ENCODE results near the gene ADCY2. TPM values are rescaled to one million over a fixed set of nuclear protein-coding genes. Genes with fewer than 3 reads are reported as not detected.

The ADCY2 gene
- polyA plus RNA-seq, 2 donors = 0.06 to 0.76 TPM

- Histone ChIP-seq H3K4me1 (ENCODE audit: control insufficient read depth in 2 of 2, insufficient read depth in 2 of 2, low read length in 1 of 2) (no peaks in the 10 kb centered on the region), H3K9me3 (ENCODE audit: control insufficient read depth in 2 of 2, insufficient read depth in 1 of 2, low read depth in 1 of 2, low read length in 1 of 2) (no peaks in the 10 kb centered on the region), H3K36me3 (ENCODE audit: control insufficient read depth in 2 of 2, insufficient read depth in 2 of 2, low read length in 1 of 2) (no peaks in the 10 kb centered on the region), H3K27ac (ENCODE audit: low read depth in 2 of 2, low read length in 1 of 2) (no peak overlapping the region), H3K4me3 (ENCODE audit: low read depth in 1 of 2, low read length in 2 of 2) (no peak overlapping the region), H3K27me3 (ENCODE audit: control insufficient read depth in 1 of 2, insufficient read depth in 2 of 2, low read length in 2 of 2) (no peaks in the 10 kb centered on the region)
- 74 to 75% methylated on average over 2 of the region's 2 CpGs for WGBS, 2 donors
These were observed 146.0 kb downstream of the ADCY2 start for GRCh38 chr5:7541898-7542297.

DNA sequence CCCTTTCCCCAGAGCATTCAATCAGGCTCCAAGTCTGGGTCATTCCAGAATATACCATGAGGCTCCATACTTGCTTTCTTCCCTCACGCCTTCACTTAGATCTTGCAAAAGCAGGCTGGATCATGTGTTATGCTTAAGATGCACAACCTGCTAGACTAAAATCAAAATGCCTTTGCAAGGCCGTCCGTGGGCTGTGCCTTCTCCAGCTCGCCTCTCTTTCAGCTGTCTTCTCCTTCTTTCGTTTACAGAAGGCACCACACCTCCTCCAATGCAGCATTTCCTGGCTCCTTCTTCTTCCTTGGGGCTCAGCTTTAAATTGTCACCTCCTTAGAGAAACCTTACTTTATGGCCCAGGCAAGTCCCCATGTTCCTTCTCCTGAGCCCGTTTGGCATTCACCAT, 150.6 kb downstream of the ADCY2 start:
- Histone ChIP-seq H3K27me3 (ENCODE audit: control insufficient read depth in 1 of 2, insufficient read depth in 2 of 2, low read length in 2 of 2) (no peaks in the 10 kb centered on the region), H3K27ac (ENCODE audit: low read depth in 2 of 2, low read length in 1 of 2) (no peak overlapping the region), H3K9me3 (ENCODE audit: control insufficient read depth in 2 of 2, insufficient read depth in 1 of 2, low read depth in 1 of 2, low read length in 1 of 2) (peaks cover 0 to 2% of the 10 kb centered on the region in 2 donors), H3K4me3 (ENCODE audit: low read depth in 1 of 2, low read length in 2 of 2) (no peak overlapping the region), H3K36me3 (ENCODE audit: control insufficient read depth in 2 of 2, insufficient read depth in 2 of 2, low read length in 1 of 2) (no peaks in the 10 kb centered on the region), H3K4me1 (ENCODE audit: control insufficient read depth in 2 of 2, insufficient read depth in 2 of 2, low read length in 1 of 2) (no peaks in the 10 kb centered on the region)
- 78 to 82% methylated on average over 6 of the region's 6 CpGs for WGBS, 2 donors

- 33 to 49% methylated on average over 2 of the region's 2 CpGs for WGBS, 2 donors
- Histone ChIP-seq H3K4me1 (ENCODE audit: control insufficient read depth in 2 of 2, insufficient read depth in 2 of 2, low read length in 1 of 2) (no peaks in the 10 kb centered on the region), H3K9me3 (ENCODE audit: control insufficient read depth in 2 of 2, insufficient read depth in 1 of 2, low read depth in 1 of 2, low read length in 1 of 2) (peaks cover 0 to 2% of the 10 kb centered on the region in 2 donors), H3K27ac (ENCODE audit: low read depth in 2 of 2, low read length in 1 of 2) (no peak overlapping the region), H3K27me3 (ENCODE audit: control insufficient read depth in 1 of 2, insufficient read depth in 2 of 2, low read length in 2 of 2) (no peaks in the 10 kb centered on the region), H3K4me3 (ENCODE audit: low read depth in 1 of 2, low read length in 2 of 2) (no peak overlapping the region), H3K36me3 (ENCODE audit: control insufficient read depth in 2 of 2, insufficient read depth in 2 of 2, low read length in 1 of 2) (no peaks in the 10 kb centered on the region)
These were observed 152.7 kb downstream of the ADCY2 start for GRCh38 chr5:7548596-7548995.

DNA sequence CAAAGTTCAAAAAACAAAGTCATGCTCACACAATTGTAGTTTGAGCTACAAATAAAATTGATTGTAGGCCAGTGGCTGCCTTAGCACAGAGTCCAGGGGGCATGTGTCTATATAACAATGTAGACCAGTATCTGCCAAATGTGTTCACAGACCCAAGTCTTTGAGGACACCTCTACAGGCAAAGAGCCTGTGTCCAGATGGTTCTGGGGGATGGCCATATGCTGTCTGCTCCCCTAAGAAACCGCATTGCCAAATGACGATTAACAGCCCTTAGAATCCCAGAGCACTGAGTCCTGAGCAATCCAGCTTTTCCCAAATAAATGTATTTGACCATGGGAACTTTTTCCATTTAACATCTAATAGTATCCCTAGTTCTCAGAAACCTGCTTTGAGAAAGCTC, 169.6 kb downstream of the ADCY2 start:
- no peaks in the 10 kb centered on the region for H3K9me3 ChIP-seq (ENCODE audit: control insufficient read depth in 2 of 2, insufficient read depth in 1 of 2, low read depth in 1 of 2, low read length in 1 of 2)
- no peaks in the 10 kb centered on the region for H3K4me1 ChIP-seq (ENCODE audit: control insufficient read depth in 2 of 2, insufficient read depth in 2 of 2, low read length in 1 of 2)
- H3K27me3 ChIP-seq (ENCODE audit: control insufficient read depth in 1 of 2, insufficient read depth in 2 of 2, low read length in 2 of 2) = no peaks in the 10 kb centered on the region
- WGBS, 2 donors = 87 to 94% methylated on average over 2 of the region's 2 CpGs
- no peak overlapping the region for H3K27ac ChIP-seq (ENCODE audit: low read depth in 2 of 2, low read length in 1 of 2)
- H3K4me3 ChIP-seq (ENCODE audit: low read depth in 1 of 2, low read length in 2 of 2) = no peak overlapping the region
- H3K36me3 ChIP-seq (ENCODE audit: control insufficient read depth in 2 of 2, insufficient read depth in 2 of 2, low read length in 1 of 2) = no peaks in the 10 kb centered on the region

DNA sequence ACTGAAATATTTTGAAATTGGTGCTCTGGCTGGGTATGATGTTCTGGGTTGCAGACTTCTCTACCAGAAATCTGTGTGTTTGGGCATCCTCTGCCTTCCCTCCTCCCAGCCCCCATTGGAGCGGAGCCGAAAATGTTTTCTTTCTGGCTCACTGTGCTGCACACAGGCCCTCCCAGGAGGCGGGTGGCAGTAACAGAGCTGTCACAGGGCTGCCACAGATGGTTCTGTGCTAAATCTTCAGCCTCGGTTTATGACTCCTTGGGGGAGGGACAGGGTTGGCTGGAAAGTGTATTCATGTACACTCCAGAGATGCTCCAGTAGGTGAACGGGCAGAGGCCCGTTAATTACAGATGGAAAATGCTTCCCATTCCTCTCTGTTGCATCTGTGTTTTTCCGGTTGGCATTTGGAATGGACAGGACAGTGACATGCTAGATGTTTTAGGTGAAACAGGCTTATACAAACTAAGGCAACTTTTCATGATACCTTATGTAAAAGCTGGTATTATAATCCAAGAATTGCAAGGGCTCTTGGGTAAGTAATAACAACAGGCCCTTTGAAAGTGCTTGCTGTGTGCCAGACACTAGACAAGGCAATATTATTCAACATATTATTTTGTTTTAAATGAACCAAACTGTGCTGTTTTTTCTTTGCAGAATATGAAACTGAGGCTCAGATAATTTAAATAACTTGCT, 180.2 kb downstream of the ADCY2 start:
- Histone ChIP-seq H3K27ac (ENCODE audit: low read depth in 2 of 2, low read length in 1 of 2) (no peak overlapping the region), H3K4me1 (ENCODE audit: control insufficient read depth in 2 of 2, insufficient read depth in 2 of 2, low read length in 1 of 2) (no peaks in the 10 kb centered on the region), H3K9me3 (ENCODE audit: control insufficient read depth in 2 of 2, insufficient read depth in 1 of 2, low read depth in 1 of 2, low read length in 1 of 2) (peaks cover 0 to 2% of the 10 kb centered on the region in 2 donors), H3K27me3 (ENCODE audit: control insufficient read depth in 1 of 2, insufficient read depth in 2 of 2, low read length in 2 of 2) (no peaks in the 10 kb centered on the region), H3K4me3 (ENCODE audit: low read depth in 1 of 2, low read length in 2 of 2) (no peak overlapping the region), H3K36me3 (ENCODE audit: control insufficient read depth in 2 of 2, insufficient read depth in 2 of 2, low read length in 1 of 2) (no peaks in the 10 kb centered on the region)
- 68 to 69% methylated on average over 7 of the region's 7 CpGs for WGBS, 2 donors

DNA sequence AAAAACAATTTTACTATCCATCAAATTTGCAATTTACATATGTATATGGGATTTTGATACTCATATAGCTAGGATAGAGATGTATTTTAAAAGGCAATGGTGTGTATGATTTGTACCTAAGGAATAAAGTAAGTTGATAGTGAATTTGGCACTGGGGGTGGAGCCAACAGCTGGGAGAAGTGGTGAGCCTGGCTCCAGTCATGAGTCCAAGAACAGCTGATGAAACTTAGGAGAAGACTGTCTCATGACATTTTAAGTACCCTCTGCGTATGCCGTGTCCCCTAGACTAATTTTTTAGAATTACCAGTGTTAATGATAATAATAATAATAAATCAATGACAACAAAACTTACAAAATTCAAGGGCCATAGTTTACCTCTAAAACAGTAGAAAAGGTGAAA, 181.4 kb downstream of the ADCY2 start:
- WGBS, 2 donors = 92 to 97% methylated on average over 2 of the region's 2 CpGs
- Histone ChIP-seq H3K9me3 (ENCODE audit: control insufficient read depth in 2 of 2, insufficient read depth in 1 of 2, low read depth in 1 of 2, low read length in 1 of 2) (peaks cover 0 to 2% of the 10 kb centered on the region in 2 donors), H3K4me1 (ENCODE audit: control insufficient read depth in 2 of 2, insufficient read depth in 2 of 2, low read length in 1 of 2) (no peaks in the 10 kb centered on the region), H3K27ac (ENCODE audit: low read depth in 2 of 2, low read length in 1 of 2) (no peak overlapping the region), H3K27me3 (ENCODE audit: control insufficient read depth in 1 of 2, insufficient read depth in 2 of 2, low read length in 2 of 2) (no peaks in the 10 kb centered on the region), H3K4me3 (ENCODE audit: low read depth in 1 of 2, low read length in 2 of 2) (no peak overlapping the region), H3K36me3 (ENCODE audit: control insufficient read depth in 2 of 2, insufficient read depth in 2 of 2, low read length in 1 of 2) (no peaks in the 10 kb centered on the region)

DNA sequence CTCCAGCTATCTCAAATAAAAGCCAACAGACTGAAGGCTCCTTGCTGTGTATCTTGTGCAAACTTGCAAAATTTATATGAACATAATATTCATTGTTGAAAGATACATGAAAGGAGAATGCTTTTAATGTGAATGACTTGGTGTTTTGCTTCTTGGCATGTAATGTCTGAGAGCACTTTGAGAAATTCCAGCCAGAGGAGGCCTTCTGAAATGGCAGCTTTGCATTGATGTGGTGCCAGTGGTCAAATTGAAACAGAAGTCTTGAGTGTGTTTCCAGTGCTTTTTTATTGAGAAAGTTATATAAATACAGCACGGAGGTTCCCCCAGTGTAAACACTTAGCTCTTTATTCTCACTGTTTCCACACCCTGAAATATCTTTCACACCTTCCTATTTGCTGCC, 182.1 kb downstream of the ADCY2 start:
- Histone ChIP-seq H3K4me1 (ENCODE audit: control insufficient read depth in 2 of 2, insufficient read depth in 2 of 2, low read length in 1 of 2) (no peaks in the 10 kb centered on the region), H3K27me3 (ENCODE audit: control insufficient read depth in 1 of 2, insufficient read depth in 2 of 2, low read length in 2 of 2) (no peaks in the 10 kb centered on the region), H3K27ac (ENCODE audit: low read depth in 2 of 2, low read length in 1 of 2) (no peak overlapping the region), H3K36me3 (ENCODE audit: control insufficient read depth in 2 of 2, insufficient read depth in 2 of 2, low read length in 1 of 2) (no peaks in the 10 kb centered on the region), H3K4me3 (ENCODE audit: low read depth in 1 of 2, low read length in 2 of 2) (no peak overlapping the region), H3K9me3 (ENCODE audit: control insufficient read depth in 2 of 2, insufficient read depth in 1 of 2, low read depth in 1 of 2, low read length in 1 of 2) (peaks cover 0 to 2% of the 10 kb centered on the region in 2 donors)
- WGBS, 2 donors = 35 to 55% methylated on average over 1 of the region's 1 CpG

- Histone ChIP-seq H3K27ac (ENCODE audit: low read depth in 2 of 2, low read length in 1 of 2) (no peak overlapping the region), H3K4me3 (ENCODE audit: low read depth in 1 of 2, low read length in 2 of 2) (no peak overlapping the region), H3K4me1 (ENCODE audit: control insufficient read depth in 2 of 2, insufficient read depth in 2 of 2, low read length in 1 of 2) (no peaks in the 10 kb centered on the region), H3K36me3 (ENCODE audit: control insufficient read depth in 2 of 2, insufficient read depth in 2 of 2, low read length in 1 of 2) (no peaks in the 10 kb centered on the region), H3K9me3 (ENCODE audit: control insufficient read depth in 2 of 2, insufficient read depth in 1 of 2, low read depth in 1 of 2, low read length in 1 of 2) (no peaks in the 10 kb centered on the region), H3K27me3 (ENCODE audit: control insufficient read depth in 1 of 2, insufficient read depth in 2 of 2, low read length in 2 of 2) (no peaks in the 10 kb centered on the region)
- WGBS, 2 donors = 92 to 97% methylated on average over 2 of the region's 2 CpGs
These were observed 188.8 kb downstream of the ADCY2 start for GRCh38 chr5:7584749-7585148.

DNA sequence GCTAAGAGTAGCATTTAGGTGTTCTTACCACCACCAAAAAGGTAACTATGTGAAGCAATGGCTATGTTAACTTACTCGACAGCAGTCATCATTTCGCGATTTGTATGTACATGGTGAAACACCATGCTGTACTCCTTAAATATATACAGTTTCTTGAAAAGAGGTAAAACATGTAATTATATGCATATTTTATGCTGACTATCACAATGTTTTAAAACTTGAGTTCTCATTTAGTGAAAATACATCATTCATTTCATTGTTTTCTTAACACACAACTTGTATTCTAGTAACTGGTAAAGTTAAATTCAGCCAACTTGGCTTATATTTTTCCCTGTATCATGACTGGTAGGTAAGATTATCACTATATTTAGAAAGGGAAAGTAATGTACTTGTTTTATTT, 189.9 kb downstream of the ADCY2 start:
- Histone ChIP-seq H3K4me3 (ENCODE audit: low read depth in 1 of 2, low read length in 2 of 2) (no peak overlapping the region), H3K4me1 (ENCODE audit: control insufficient read depth in 2 of 2, insufficient read depth in 2 of 2, low read length in 1 of 2) (no peaks in the 10 kb centered on the region), H3K27me3 (ENCODE audit: control insufficient read depth in 1 of 2, insufficient read depth in 2 of 2, low read length in 2 of 2) (no peaks in the 10 kb centered on the region), H3K36me3 (ENCODE audit: control insufficient read depth in 2 of 2, insufficient read depth in 2 of 2, low read length in 1 of 2) (no peaks in the 10 kb centered on the region), H3K9me3 (ENCODE audit: control insufficient read depth in 2 of 2, insufficient read depth in 1 of 2, low read depth in 1 of 2, low read length in 1 of 2) (no peaks in the 10 kb centered on the region), H3K27ac (ENCODE audit: low read depth in 2 of 2, low read length in 1 of 2) (no peak overlapping the region)
- 97% methylated on average over 3 of the region's 3 CpGs for WGBS, 2 donors

DNA sequence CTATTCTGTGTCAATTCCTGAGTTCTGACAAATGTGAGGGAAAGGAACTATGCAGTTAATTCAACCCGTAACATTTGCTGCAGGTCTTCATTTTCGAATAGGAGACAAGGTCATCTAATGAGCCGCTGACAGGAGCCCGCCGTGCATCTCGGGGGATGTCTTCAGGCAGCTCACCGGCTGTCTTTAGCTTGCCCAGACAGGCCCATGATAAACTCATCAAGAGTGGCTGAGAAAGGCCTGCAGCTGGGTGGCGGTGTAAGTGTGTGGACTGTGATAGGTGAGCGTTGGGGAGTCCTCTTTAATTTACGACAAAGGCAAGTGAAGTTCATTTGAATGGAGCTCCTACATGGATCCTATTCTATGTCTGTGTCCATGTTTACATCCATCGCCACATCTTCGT, 190.5 kb downstream of the ADCY2 start:
- H3K36me3 ChIP-seq (ENCODE audit: control insufficient read depth in 2 of 2, insufficient read depth in 2 of 2, low read length in 1 of 2) = no peaks in the 10 kb centered on the region
- H3K27me3 ChIP-seq (ENCODE audit: control insufficient read depth in 1 of 2, insufficient read depth in 2 of 2, low read length in 2 of 2) = no peaks in the 10 kb centered on the region
- 88 to 92% methylated on average over 12 of the region's 12 CpGs for WGBS, 2 donors
- no peak overlapping the region for H3K27ac ChIP-seq (ENCODE audit: low read depth in 2 of 2, low read length in 1 of 2)
- H3K9me3 ChIP-seq (ENCODE audit: control insufficient read depth in 2 of 2, insufficient read depth in 1 of 2, low read depth in 1 of 2, low read length in 1 of 2) = no peaks in the 10 kb centered on the region
- H3K4me1 ChIP-seq (ENCODE audit: control insufficient read depth in 2 of 2, insufficient read depth in 2 of 2, low read length in 1 of 2) = no peaks in the 10 kb centered on the region
- no peak overlapping the region for H3K4me3 ChIP-seq (ENCODE audit: low read depth in 1 of 2, low read length in 2 of 2)
